Ascending aorta (tissue), 2 donors: ENCODE results near the gene DRD2. TPM values are rescaled to one million over a fixed set of nuclear protein-coding genes. Genes with fewer than 3 reads are reported as not detected.
A peak's percentile ranks its signal among the peaks of the same experiment; 100 is the strongest.
"Not testable (repeated sequence)": the region's sequence is repeated elsewhere in the genome, so short reads cannot be mapped to it uniquely, and the experiment has no call there.

Experiments
- DNase-seq, 2 donors: peaks; one replicate each; pipeline ENCODE4 v3.0.0-alpha.2; 2019; ENCODE audit warnings: low spot score in 2 of 2
- H3K27ac ChIP-seq, 2 donors: fragments of 200-600 bp; sonication (generic); one replicate each; pipeline ENCODE4 v1.5.1; 2016 to 2017; ENCODE audit warnings: mild to moderate bottlenecking in 1 of 2
- H3K27me3 ChIP-seq: fragments of 200-600 bp; sonication (generic); one replicate; pipeline ENCODE4 v1.5.1; 2017
- H3K36me3 ChIP-seq, 2 donors: fragments of 200-600 bp; sonication (generic); one replicate each; pipeline ENCODE4 v1.5.1; 2016
- H3K4me1 ChIP-seq, 2 donors: fragments of 200-600 bp; sonication (generic); one replicate each; pipeline ENCODE4 v1.5.1; 2016 to 2017; ENCODE audit warnings: mild to moderate bottlenecking in 1 of 2
- H3K4me3 ChIP-seq, 2 donors: fragments of 200-600 bp; sonication (generic); one replicate each; pipeline ENCODE4 v1.5.1; 2016 to 2017; ENCODE audit warnings: mild to moderate bottlenecking in 1 of 2
- H3K9me3 ChIP-seq, 2 donors: fragments of 200-600 bp; sonication (generic); one replicate each; pipeline ENCODE4 v1.5.1; 2016
- CTCF ChIP-seq, 3 experiments: fragments of 200-600 bp in 2 of 3; fragments of 450-650 bp in 1 of 3; sonication (generic) in 2 of 3; IDR thresholded peaks; one replicate each; pipeline ENCODE4 v1.5.1; 2016 to 2019; ENCODE audit warnings: antibody characterized with exemption in 3 of 3, mild to moderate bottlenecking in 1 of 3, moderate library complexity in 1 of 3
- intact Hi-C: fragments of 100-400 bp; cut with DNase I; formaldehyde crosslinking; loops from one replicate; pipeline ENCODE4 v1.15.1; 2023
- total RNA-seq: library from RNA; depleted of rRNA; stranded (reverse); fragments of >200 nt; gene quantifications from one replicate; pipeline ENCODE4 v1.1.0, GENCODE V29; 2016

The DRD2 gene
- not detected for total RNA-seq

- H3K36me3 ChIP-seq: no peaks in the 10 kb centered on the region
- no peak for DNase-seq
- H3K27ac ChIP-seq: no peak within 1 kb of the TSS
- peak within 1 kb of the TSS; percentile 22 to 56 for H3K4me3 ChIP-seq
- H3K9me3 ChIP-seq: no peaks in the 10 kb centered on the region
- intact Hi-C loops: no loop called here
- no peaks in the 10 kb centered on the region for H3K27me3 ChIP-seq
- no peak for TF ChIP-seq CTCF (IDR thresholded peaks at IDR 0.05)
- H3K4me1 ChIP-seq: peaks cover 3 to 4% of the 10 kb centered on the region in 2 donors
Observed at GRCh38 chr11:113475160-113475761, at the start of gene DRD2. Gene DRD2 (minus strand): TSS chr11:113475398. CDS start chr11:113424651, 50,747 bp downstream.

GRCh38 chr11:113523906-113524305, 48.7 kb upstream of the DRD2 start:
- intact Hi-C loops, H3K4me1 ChIP-seq, H3K9me3 ChIP-seq, H3K27ac ChIP-seq, H3K36me3 ChIP-seq, H3K4me3 ChIP-seq, DNase-seq, H3K27me3 ChIP-seq: not testable (repeated sequence)

GRCh38 chr11:113521737-113522517, 46.7 kb upstream of the DRD2 start:
- H3K36me3 ChIP-seq: no peaks in the 10 kb centered on the region
- no peak for DNase-seq
- no peak overlapping the region for H3K27ac ChIP-seq
- intact Hi-C loops: no loop called here
- no peak overlapping the region for H3K4me3 ChIP-seq
- no peaks in the 10 kb centered on the region for H3K9me3 ChIP-seq
- no peak for TF ChIP-seq CTCF (IDR thresholded peaks at IDR 0.05)
- no peaks in the 10 kb centered on the region for H3K4me1 ChIP-seq
- H3K27me3 ChIP-seq: no peaks in the 10 kb centered on the region

- no peak for TF ChIP-seq CTCF (IDR thresholded peaks at IDR 0.05)
- no peak for DNase-seq
Observed at GRCh38 chr11:113519989-113520613, 44.9 kb upstream of the DRD2 start.

GRCh38 chr11:113518716-113519495, 43.7 kb upstream of the DRD2 start:
- no peak for TF ChIP-seq CTCF (IDR thresholded peaks at IDR 0.05)
- Histone ChIP-seq H3K27ac (no peak overlapping the region), H3K4me3 (no peak overlapping the region), H3K36me3 (no peaks in the 10 kb centered on the region), H3K9me3 (no peaks in the 10 kb centered on the region), H3K27me3 (no peaks in the 10 kb centered on the region), H3K4me1 (no peaks in the 10 kb centered on the region)
- intact Hi-C loops: no loop called here
- no peak for DNase-seq

More at GRCh38 chr11:113519989-113520613, 44.9 kb upstream of the DRD2 start:
- Histone ChIP-seq H3K27ac (no peak overlapping the region), H3K9me3 (no peaks in the 10 kb centered on the region), H3K4me3 (no peak overlapping the region), H3K27me3 (no peaks in the 10 kb centered on the region), H3K36me3 (no peaks in the 10 kb centered on the region), H3K4me1 (no peaks in the 10 kb centered on the region)
- intact Hi-C loops: no loop called here
